Activated B cell treated with CpG ODN at 0.5 μM for 24 hours (primary cell): ENCODE measurements around the gene PTPRC. TPM values are rescaled to one million over a fixed set of nuclear protein-coding genes. Genes with fewer than 3 reads are reported as not detected.

Experiments used
- ATAC-seq: fragments of 200-7000 bp; cut with Tn5 transposase; one replicate; pipeline ENCODE4 v1.10.0; 2021; ENCODE audit warnings: low read depth, mild to moderate bottlenecking, moderate library complexity
- CTCF ChIA-PET: fragments of 350-600 bp; sonication (Branson Sonifier 250); formaldehyde crosslinking; loops from one replicate; lab custom pipeline; 2021; ENCODE audit warnings: antibody characterized with exemption; lab: Charles Lee
- POLR2A ChIA-PET: fragments of 350-600 bp; sonication (Branson Sonifier 250); formaldehyde crosslinking; loops from one replicate; lab custom pipeline; 2021; ENCODE audit warnings: antibody characterized with exemption; lab: Charles Lee
- DNase-seq: peaks from one replicate; pipeline ENCODE4 v3.0.0; 2022
- H3K27ac Mint-ChIP-seq: one replicate; pipeline ENCODE4 v1.8.0; 2020; ENCODE audit warnings: mixed read lengths
- H3K27me3 Mint-ChIP-seq: one replicate; pipeline ENCODE4 v1.8.0; 2021; ENCODE audit warnings: mixed read lengths
- H3K36me3 Mint-ChIP-seq: one replicate; pipeline ENCODE4 v1.8.0; 2021; ENCODE audit warnings: low read depth, mixed read lengths
- H3K4me1 Mint-ChIP-seq: one replicate; pipeline ENCODE4 v1.8.0; 2021; ENCODE audit warnings: mixed read lengths
- H3K4me3 Mint-ChIP-seq: one replicate; pipeline ENCODE4 v1.8.0; 2020; ENCODE audit warnings: mild to moderate bottlenecking, mixed read lengths
- H3K9me3 Mint-ChIP-seq: one replicate; pipeline ENCODE4 v1.8.0; 2020; ENCODE audit warnings: mixed read lengths
- intact Hi-C: fragments of 100-400 bp; cut with micrococcal nuclease; formaldehyde crosslinking; loops from one replicate; pipeline ENCODE4 v1.15.1; 2024
- total RNA-seq: library from RNA; stranded (reverse); gene quantifications from 2 replicates; pipeline ENCODE4 v1.2.3, GENCODE V29; 2022
- TF ChIP-seq, protein P1 (sequence below): fragments of 200-600 bp; IDR thresholded peaks from one replicate; pipeline ENCODE4 v1.8.0; 2022; ENCODE audit warnings: antibody characterized with exemption, mild to moderate bottlenecking

Gene PTPRC
- total RNA-seq, 1 donor from 2014 or later, result 506 TPM

DNA sequence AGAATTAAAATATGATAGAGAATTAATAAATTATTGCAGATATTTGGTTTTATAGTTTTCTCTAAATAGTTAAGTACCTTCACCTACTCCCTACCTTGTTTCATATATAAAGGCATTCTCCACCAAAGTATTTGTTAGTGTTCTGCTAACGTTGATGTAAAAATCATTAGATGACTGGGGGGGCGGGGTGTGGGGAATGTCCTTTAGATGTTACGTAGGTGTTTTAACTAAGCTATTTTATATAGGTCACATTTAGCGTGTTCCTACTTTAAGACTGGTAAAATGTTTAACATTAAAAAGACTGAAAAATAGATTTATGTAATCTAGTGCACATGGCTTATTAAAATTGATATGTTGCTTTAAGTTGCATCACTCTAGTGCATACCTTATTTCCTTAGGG is 48.6 kb downstream of the PTPRC start:
- DNase-seq (no peak), ATAC-seq (no peak)
- intact Hi-C loops, result loop anchor here (5.0 to 10.0 kb wide), 4 partner anchors 333 to 1160 kb away; partner anchors contain the start of gene LHX9
- no peak overlapping the region for H3K4me3 Mint-ChIP-seq
- H3K27ac Mint-ChIP-seq, result peak overlapping the region; percentile 77
- POLR2A ChIA-PET, result interaction anchor here (1.8 kb wide), 1 partner anchor 137 kb away, joined by 5 read pairs; no protein-coding TSS in a partner anchor
- peaks cover 33% of the 10 kb centered on the region for H3K36me3 Mint-ChIP-seq
- CTCF ChIA-PET, result interaction anchor here (3.6 kb wide), 1 partner anchor 67 kb away, joined by 34 read pairs; no protein-coding TSS in a partner anchor
- peaks cover 83% of the 10 kb centered on the region for H3K4me1 Mint-ChIP-seq
- H3K27me3 Mint-ChIP-seq, result no peaks in the 10 kb centered on the region
- TF ChIP-seq, protein P1, sequence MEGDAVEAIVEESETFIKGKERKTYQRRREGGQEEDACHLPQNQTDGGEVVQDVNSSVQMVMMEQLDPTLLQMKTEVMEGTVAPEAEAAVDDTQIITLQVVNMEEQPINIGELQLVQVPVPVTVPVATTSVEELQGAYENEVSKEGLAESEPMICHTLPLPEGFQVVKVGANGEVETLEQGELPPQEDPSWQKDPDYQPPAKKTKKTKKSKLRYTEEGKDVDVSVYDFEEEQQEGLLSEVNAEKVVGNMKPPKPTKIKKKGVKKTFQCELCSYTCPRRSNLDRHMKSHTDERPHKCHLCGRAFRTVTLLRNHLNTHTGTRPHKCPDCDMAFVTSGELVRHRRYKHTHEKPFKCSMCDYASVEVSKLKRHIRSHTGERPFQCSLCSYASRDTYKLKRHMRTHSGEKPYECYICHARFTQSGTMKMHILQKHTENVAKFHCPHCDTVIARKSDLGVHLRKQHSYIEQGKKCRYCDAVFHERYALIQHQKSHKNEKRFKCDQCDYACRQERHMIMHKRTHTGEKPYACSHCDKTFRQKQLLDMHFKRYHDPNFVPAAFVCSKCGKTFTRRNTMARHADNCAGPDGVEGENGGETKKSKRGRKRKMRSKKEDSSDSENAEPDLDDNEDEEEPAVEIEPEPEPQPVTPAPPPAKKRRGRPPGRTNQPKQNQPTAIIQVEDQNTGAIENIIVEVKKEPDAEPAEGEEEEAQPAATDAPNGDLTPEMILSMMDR, result no peak
- H3K9me3 Mint-ChIP-seq, result no peaks in the 10 kb centered on the region

GRCh38 chr1:198691063-198691462 is 52.2 kb downstream of the PTPRC start:
- TF ChIP-seq, protein P1, result no peak
- no peaks in the 10 kb centered on the region for H3K27me3 Mint-ChIP-seq
- peaks cover 79% of the 10 kb centered on the region for H3K4me1 Mint-ChIP-seq
- DNase-seq (no peak), ATAC-seq (no peak)
- H3K4me3 Mint-ChIP-seq, result no peak overlapping the region
- no peaks in the 10 kb centered on the region for H3K9me3 Mint-ChIP-seq
- H3K27ac Mint-ChIP-seq, result peak overlapping the region; percentile 50
- CTCF ChIA-PET, result no interaction called here
- H3K36me3 Mint-ChIP-seq, result peaks cover 53% of the 10 kb centered on the region
- POLR2A ChIA-PET, result interaction anchor here (1.3 kb wide), 1 partner anchor 10 kb away, joined by 4 read pairs; no protein-coding TSS in a partner anchor
- intact Hi-C loops, result no loop called here

GRCh38 chr1:198693321-198693720 is 54.5 kb downstream of the PTPRC start:
- peaks cover 70% of the 10 kb centered on the region for H3K36me3 Mint-ChIP-seq
- peak overlapping the region; percentile 80 for H3K27ac Mint-ChIP-seq
- CTCF ChIA-PET, result no interaction called here
- H3K4me3 Mint-ChIP-seq, result no peak overlapping the region
- ATAC-seq, result no peak
- H3K9me3 Mint-ChIP-seq, result no peaks in the 10 kb centered on the region
- H3K27me3 Mint-ChIP-seq, result no peaks in the 10 kb centered on the region
- POLR2A ChIA-PET, result no interaction called here
- no peak for DNase-seq
- H3K4me1 Mint-ChIP-seq, result peaks cover 82% of the 10 kb centered on the region
- TF ChIP-seq, protein P1, result no peak
- intact Hi-C loops, result no loop called here

- Mint-ChIP-seq H3K27me3 (no peaks in the 10 kb centered on the region), H3K9me3 (no peaks in the 10 kb centered on the region), H3K4me3 (no peak overlapping the region), H3K36me3 (peaks cover 74% of the 10 kb centered on the region), H3K4me1 (peaks cover 79% of the 10 kb centered on the region), H3K27ac (peak overlapping the region; percentile 80)
- intact Hi-C loops, result no loop called here
- POLR2A ChIA-PET, result no interaction called here
- TF ChIP-seq, protein P1, result no peak
- ATAC-seq (no peak), DNase-seq (no peak)
- CTCF ChIA-PET, result interaction anchor here (1.2 kb wide), 1 partner anchor 8 kb away, joined by 4 read pairs; no protein-coding TSS in a partner anchor
Observed at GRCh38 chr1:198694542-198694941, 55.7 kb downstream of the PTPRC start.

DNA sequence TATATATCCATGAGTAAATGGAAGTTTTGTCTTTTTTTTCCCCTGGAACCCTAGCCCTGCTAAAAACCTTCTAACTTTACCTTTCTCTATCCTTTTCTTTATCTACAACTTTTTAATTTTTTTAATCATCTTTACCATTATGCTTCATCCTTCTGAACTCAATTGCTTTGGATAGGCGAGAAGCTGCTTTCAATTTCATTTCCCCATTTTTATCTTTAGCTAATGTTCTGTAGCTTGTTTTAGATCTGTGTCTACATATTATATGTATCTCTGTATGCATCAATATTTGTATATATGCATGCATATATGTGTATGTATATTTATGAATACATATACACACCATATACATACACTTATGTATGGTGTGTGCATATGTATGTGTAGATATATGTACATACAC is 57.4 kb downstream of the PTPRC start:
- ChIA-PET POLR2A (interaction anchor here (0.6 to 1.4 kb wide), 8 partner anchors 14 to 167 kb away, joined by 3 to 8 read pairs (median 3); no protein-coding TSS in a partner anchor), CTCF (interaction anchor here (0.6 to 1.0 kb wide), 4 partner anchors 10 to 174 kb away, joined by 3 read pairs; no protein-coding TSS in a partner anchor)
- Mint-ChIP-seq H3K4me1 (peaks cover 80% of the 10 kb centered on the region), H3K27ac (peak overlapping the region; percentile 85), H3K36me3 (peaks cover 80% of the 10 kb centered on the region), H3K27me3 (no peaks in the 10 kb centered on the region), H3K9me3 (no peaks in the 10 kb centered on the region), H3K4me3 (peak overlapping the region; percentile 65)
- intact Hi-C loops, result loop anchor here (1.0 to 5.0 kb wide), 2 partner anchors 14 to 36 kb away; no protein-coding TSS in a partner anchor
- TF ChIP-seq, protein P1, result no peak
- DNase-seq (no peak), ATAC-seq (peak; percentile 67)
